Kidney (tissue), 14 donors: ENCODE results near the gene RBAK. TPM values are rescaled to one million over a fixed set of nuclear protein-coding genes. Genes with fewer than 3 reads are reported as not detected.
A peak's percentile ranks its signal among the peaks of the same experiment; 100 is the strongest.
"Not testable (repeated sequence)": the region's sequence is repeated elsewhere in the genome, so short reads cannot be mapped to it uniquely, and the experiment has no call there.

ENCODE experiments used
- DNase-seq, 5 donors: peaks; one replicate each; pipeline ENCODE4 v3.0.0-alpha.2; 2013 to 2020
- FAIRE-seq: peaks from 2 replicates; lab custom pipeline; 2012; peaks lifted over from hg19 to GRCh38; lab: Jason Lieb, UNC
- H3K27ac ChIP-seq, 2 donors: one replicate each; pipeline ENCODE4 v1.7.0; 2013; ENCODE audit warnings: low read depth in 2 of 2, low read length in 2 of 2, inconsistent platforms in 1 of 2
- H3K27me3 ChIP-seq: one replicate; pipeline ENCODE4 v1.7.1; 2013; ENCODE audit warnings: low read length, inconsistent platforms; ENCODE audit not compliant: control insufficient read depth, insufficient read depth
- H3K36me3 ChIP-seq, 3 donors: one replicate each; pipeline versions ENCODE4 v1.7.0 to v1.7.1; 2013; ENCODE audit warnings: low read length in 3 of 3, control low read depth in 1 of 3, inconsistent platforms in 1 of 3; ENCODE audit not compliant: insufficient read depth in 3 of 3, control insufficient read depth in 2 of 3
- H3K4me1 ChIP-seq, 3 donors: one replicate each; pipeline versions ENCODE4 v1.7.0 to v1.7.1; 2013; ENCODE audit warnings: low read length in 3 of 3, inconsistent platforms in 1 of 3, low read depth in 1 of 3; ENCODE audit not compliant: control insufficient read depth in 2 of 3, insufficient read depth in 2 of 3
- H3K4me3 ChIP-seq, 3 donors: one replicate each; pipeline versions ENCODE4 v1.7.0 to v1.8.1; 2013; ENCODE audit warnings: low read length in 3 of 3, control low read depth in 1 of 3, inconsistent platforms in 1 of 3
- H3K9ac ChIP-seq, 3 donors: one replicate each; pipeline versions ENCODE4 v1.7.0 to v1.7.1; 2013; ENCODE audit warnings: low read length in 3 of 3, control low read depth in 1 of 3, inconsistent platforms in 1 of 3
- H3K9me3 ChIP-seq, 3 donors: one replicate each; pipeline versions ENCODE4 v1.7.0 to v1.7.1; 2013; ENCODE audit warnings: low read length in 3 of 3, control low read depth in 1 of 3, inconsistent platforms in 1 of 3; ENCODE audit not compliant: control insufficient read depth in 2 of 3, insufficient read depth in 1 of 3
- intact Hi-C: fragments of 100-400 bp; cut with DNase I; formaldehyde crosslinking; loops from one replicate; pipeline ENCODE4 v1.11.1; 2022
- polyA plus RNA-seq: library from polyadenylated mRNA; stranded (reverse); fragments of 350-450 nt; fragmentation: Illumina TruSeq; extraction: RNeasy Lipid Tissue Mini Kit (QIAGEN cat#74804); gene quantifications from one replicate; pipeline ENCODE4 v1.2.3, GENCODE V29; 2014; ENCODE audit warnings: low read depth, low replicate concordance; ENCODE audit not compliant: insufficient read depth
- total RNA-seq: library from RNA; stranded (reverse); fragmentation: NEBNext Ultra II Directional; extraction: Animal tissue kit (Norgen Biotek cat#: 25700); gene quantifications from one replicate; pipeline ENCODE4 v1.2.1, GENCODE V29; 2021
- TF ChIP-seq, protein P1 (sequence below): IDR thresholded peaks from 3 replicates; pipeline ENCODE4 v1.5.1; 2012; ENCODE audit warnings: mild to moderate bottlenecking, moderate library complexity, borderline replicate concordance; ENCODE audit not compliant: insufficient read depth; ENCODE audit errors: extremely low read depth
- donor health status: control.
- donor health status: control.
- donor health status: control.
- donor health status: control.
- donor health status: control.
- donor health status: DM: yes; HTN: yes; CAD: no.
- donor health status: Normal renal cell carcinoma (clear cell type).

The RBAK gene
- total and polyA plus RNA-seq, 2 donors from 2014 or later, result 3.2 to 14.1 TPM

DNA sequence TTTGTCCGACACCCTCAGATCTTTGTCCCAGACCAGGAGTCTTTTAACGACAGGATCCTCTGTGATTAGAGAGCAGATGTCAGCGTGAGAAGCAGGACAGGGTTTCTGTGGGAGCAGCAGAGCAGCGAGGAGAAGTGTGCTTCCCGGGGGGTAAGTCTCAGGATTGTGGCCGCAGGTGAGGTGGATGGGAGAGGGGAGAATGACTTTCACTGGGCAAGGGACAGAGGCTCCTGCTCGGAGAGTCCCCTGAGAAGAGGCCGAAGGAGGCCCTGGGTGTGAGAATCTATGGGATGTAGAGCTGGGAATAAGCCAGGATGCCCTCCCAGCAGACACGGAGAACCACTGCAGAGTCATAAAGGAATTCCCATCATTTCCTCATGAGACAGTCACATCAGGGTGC is 10.4 kb upstream of the RBAK start:
- Histone ChIP-seq H3K4me3 (no peak overlapping the region), H3K9me3 (no peaks in the 10 kb centered on the region), H3K9ac (no peak overlapping the region), H3K27me3 (no peaks in the 10 kb centered on the region), H3K27ac (no peak overlapping the region), H3K4me1 (no peaks in the 10 kb centered on the region), H3K36me3 (no peaks in the 10 kb centered on the region)
- DNase-seq (no peak), FAIRE-seq (no peak)
- TF ChIP-seq, protein P1, sequence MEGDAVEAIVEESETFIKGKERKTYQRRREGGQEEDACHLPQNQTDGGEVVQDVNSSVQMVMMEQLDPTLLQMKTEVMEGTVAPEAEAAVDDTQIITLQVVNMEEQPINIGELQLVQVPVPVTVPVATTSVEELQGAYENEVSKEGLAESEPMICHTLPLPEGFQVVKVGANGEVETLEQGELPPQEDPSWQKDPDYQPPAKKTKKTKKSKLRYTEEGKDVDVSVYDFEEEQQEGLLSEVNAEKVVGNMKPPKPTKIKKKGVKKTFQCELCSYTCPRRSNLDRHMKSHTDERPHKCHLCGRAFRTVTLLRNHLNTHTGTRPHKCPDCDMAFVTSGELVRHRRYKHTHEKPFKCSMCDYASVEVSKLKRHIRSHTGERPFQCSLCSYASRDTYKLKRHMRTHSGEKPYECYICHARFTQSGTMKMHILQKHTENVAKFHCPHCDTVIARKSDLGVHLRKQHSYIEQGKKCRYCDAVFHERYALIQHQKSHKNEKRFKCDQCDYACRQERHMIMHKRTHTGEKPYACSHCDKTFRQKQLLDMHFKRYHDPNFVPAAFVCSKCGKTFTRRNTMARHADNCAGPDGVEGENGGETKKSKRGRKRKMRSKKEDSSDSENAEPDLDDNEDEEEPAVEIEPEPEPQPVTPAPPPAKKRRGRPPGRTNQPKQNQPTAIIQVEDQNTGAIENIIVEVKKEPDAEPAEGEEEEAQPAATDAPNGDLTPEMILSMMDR, result no peak
- intact Hi-C loops, result no loop called here

DNA sequence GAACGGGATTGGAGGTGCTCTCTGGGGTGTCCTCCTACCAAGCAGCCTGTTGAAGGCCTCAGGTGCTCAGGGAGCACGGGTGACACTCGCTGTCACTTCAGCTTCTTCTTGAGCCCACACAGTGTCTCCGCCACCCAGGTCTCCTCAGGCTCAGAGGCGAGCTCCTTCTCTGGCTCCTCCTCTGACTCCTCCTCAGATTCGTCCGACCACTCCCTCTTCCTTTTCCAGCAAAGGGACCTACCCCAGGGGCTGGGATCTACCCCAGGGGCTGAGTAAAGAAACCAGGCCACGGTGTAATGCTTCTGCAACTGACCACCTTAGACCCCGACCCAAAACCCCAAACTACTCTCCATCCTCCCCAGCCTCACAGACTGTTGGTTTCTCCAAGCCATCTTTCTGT is 9.2 kb upstream of the RBAK start:
- Histone ChIP-seq H3K4me3 (no peak overlapping the region), H3K27ac (no peak overlapping the region), H3K27me3 (no peaks in the 10 kb centered on the region), H3K9me3 (no peaks in the 10 kb centered on the region), H3K9ac (no peak overlapping the region), H3K4me1 (no peaks in the 10 kb centered on the region), H3K36me3 (no peaks in the 10 kb centered on the region)
- intact Hi-C loops, result no loop called here
- no peak for DNase-seq
- TF ChIP-seq, protein P1, result no peak
- no peak for FAIRE-seq

- intact Hi-C loops, result no loop called here
Measured at GRCh38 chr7:5041047-5041446, 4.6 kb upstream of the RBAK start.

DNA sequence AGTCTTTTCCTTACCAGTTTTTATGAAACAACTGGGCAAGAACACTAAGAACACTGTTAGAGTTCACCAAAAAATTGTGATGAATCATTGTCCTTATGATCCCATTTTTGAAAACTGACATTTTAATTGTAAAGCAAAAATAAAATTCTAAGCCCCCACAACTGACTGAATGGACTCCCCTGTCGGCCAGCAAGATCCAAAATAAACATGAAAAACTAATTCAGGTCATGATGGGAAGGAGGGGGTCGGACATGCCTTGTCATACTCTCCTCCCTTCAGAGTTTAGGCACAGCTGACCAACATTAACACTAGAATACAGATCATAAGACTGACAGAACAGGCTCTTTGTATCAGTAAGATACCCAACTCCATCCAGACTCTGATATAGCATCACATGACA is 2.0 kb upstream of the RBAK start:
- TF ChIP-seq, protein P1, result no peak
- no peak for FAIRE-seq

More at GRCh38 chr7:5041047-5041446, 4.6 kb upstream of the RBAK start:
- no peak overlapping the region for H3K4me3 ChIP-seq
- no peaks in the 10 kb centered on the region for H3K36me3 ChIP-seq
- no peaks in the 10 kb centered on the region for H3K27me3 ChIP-seq
- no peaks in the 10 kb centered on the region for H3K9me3 ChIP-seq
- DNase-seq, result no peak
- H3K9ac ChIP-seq, result no peak overlapping the region
- FAIRE-seq, result no peak
- no peak overlapping the region for H3K27ac ChIP-seq
- TF ChIP-seq, protein P1, result no peak
- no peaks in the 10 kb centered on the region for H3K4me1 ChIP-seq

GRCh38 chr7:5046397-5046732 is 705 bp downstream of the RBAK start:
- H3K4me1 ChIP-seq, H3K27me3 ChIP-seq, intact Hi-C loops, H3K27ac ChIP-seq, H3K9me3 ChIP-seq, DNase-seq, FAIRE-seq: not testable (repeated sequence)
- Histone ChIP-seq H3K36me3 (peaks cover 0 to 16% (median 3%) of the 10 kb centered on the region in 3 donors), H3K4me3 (peak overlapping the region; percentile 68 to 78 (median 72)), H3K9ac (peak overlapping the region; percentile 35 to 73 (median 65))

More for the DNA sequence above, 2.0 kb upstream of the RBAK start:
- no peak for DNase-seq
- Histone ChIP-seq H3K4me1 (no peaks in the 10 kb centered on the region), H3K9ac (no peak overlapping the region), H3K27me3 (no peaks in the 10 kb centered on the region), H3K27ac (no peak overlapping the region), H3K36me3 (no peaks in the 10 kb centered on the region), H3K9me3 (no peaks in the 10 kb centered on the region), H3K4me3 (no peak overlapping the region)
- intact Hi-C loops, result no loop called here

GRCh38 chr7:5047127-5047526 is 1.5 kb downstream of the RBAK start:
- H3K4me1 ChIP-seq, FAIRE-seq, H3K9ac ChIP-seq, intact Hi-C loops, H3K27ac ChIP-seq, H3K27me3 ChIP-seq, H3K4me3 ChIP-seq, DNase-seq: not testable (repeated sequence)
- H3K9me3 ChIP-seq, result peaks cover 0 to 10% (median 3%) of the 10 kb centered on the region in 3 donors
- peaks cover 0 to 17% (median 3%) of the 10 kb centered on the region in 3 donors for H3K36me3 ChIP-seq
